Keratinocyte (primary cell): ENCODE data around the gene FTH1. TPM values are rescaled to one million over a fixed set of nuclear protein-coding genes. Genes with fewer than 3 reads are reported as not detected.

ENCODE experiments used
- DNase-seq: peaks from one replicate; pipeline ENCODE4 v3.0.0-alpha.2; 2011; ENCODE audit warnings: low read depth, missing footprints, low spot score
- FAIRE-seq: peaks from 2 replicates; lab custom pipeline; 2011; peaks lifted over from hg19 to GRCh38; lab: Jason Lieb, UNC
- H2AFZ ChIP-seq: 2 replicates; pipeline ENCODE4 v1.6.0; 2012; ENCODE audit warnings: low read length, control low read depth, inconsistent platforms; ENCODE audit not compliant: control insufficient read depth
- H3K27ac ChIP-seq: 2 replicates; pipeline ENCODE4 v1.5.1; 2011; ENCODE audit warnings: low read length; ENCODE audit not compliant: control insufficient read depth, insufficient read depth
- H3K27me3 ChIP-seq: 3 replicates; pipeline ENCODE4 v1.6.0; 2011; ENCODE audit warnings: low read length; ENCODE audit not compliant: control insufficient read depth, insufficient read depth; ENCODE audit errors: extremely low read depth
- H3K36me3 ChIP-seq, 2 experiments: 2 replicates in 1 of 2; 3 replicates in 1 of 2; pipeline ENCODE4 v1.5.1; 2011; ENCODE audit warnings: low read length in 2 of 2, mild to moderate bottlenecking in 1 of 2; ENCODE audit not compliant: control insufficient read depth in 2 of 2, insufficient read depth in 2 of 2; ENCODE audit errors: extremely low read depth in 1 of 2
- H3K4me1 ChIP-seq: 3 replicates; pipeline ENCODE4 v1.5.1; 2011; ENCODE audit warnings: low read length; ENCODE audit not compliant: control insufficient read depth, insufficient read depth; ENCODE audit errors: extremely low read depth
- H3K4me2 ChIP-seq: 3 replicates; pipeline ENCODE4 v1.6.0; 2011; ENCODE audit warnings: low read depth, low read length; ENCODE audit not compliant: control insufficient read depth, insufficient read depth; ENCODE audit errors: extremely low read depth
- H3K4me3 ChIP-seq, 3 experiments: fragments of 200-600 bp in 1 of 3; sonication (generic) in 1 of 3; 2 replicates in 2 of 3; 3 replicates in 1 of 3; pipeline ENCODE4 v1.5.1; 2011 to 2016; ENCODE audit warnings: low read length in 3 of 3, mild to moderate bottlenecking in 3 of 3, control low read depth in 2 of 3, inconsistent platforms in 1 of 3, low read depth in 1 of 3, mixed read lengths in 1 of 3, mixed run types in 1 of 3, moderate library complexity in 1 of 3; ENCODE audit not compliant: control insufficient read depth in 2 of 3, insufficient read depth in 2 of 3; ENCODE audit errors: extremely low read depth in 1 of 3
- H3K79me2 ChIP-seq: 2 replicates; pipeline ENCODE4 v1.6.0; 2012; ENCODE audit warnings: low read length; ENCODE audit not compliant: control insufficient read depth, insufficient read depth
- H3K9ac ChIP-seq: 3 replicates; pipeline ENCODE4 v1.6.0; 2011; ENCODE audit warnings: low read length; ENCODE audit not compliant: control insufficient read depth, insufficient read depth; ENCODE audit errors: extremely low read depth
- H3K9me1 ChIP-seq: 3 replicates; pipeline ENCODE4 v1.6.0; 2011; ENCODE audit warnings: low read length; ENCODE audit not compliant: control insufficient read depth, insufficient read depth; ENCODE audit errors: extremely low read depth
- H3K9me3 ChIP-seq: 2 replicates; pipeline ENCODE4 v1.5.1; 2012; ENCODE audit warnings: low read depth, low read length; ENCODE audit not compliant: control insufficient read depth
- H4K20me1 ChIP-seq: 3 replicates; pipeline ENCODE4 v1.6.0; 2011; ENCODE audit warnings: low read length; ENCODE audit not compliant: control insufficient read depth, insufficient read depth; ENCODE audit errors: extremely low read depth
- EZH2 ChIP-seq: IDR thresholded peaks from one replicate; pipeline ENCODE4 v1.6.1; 2012; ENCODE audit warnings: inconsistent platforms, mild to moderate bottlenecking, low read length, moderate library complexity
- dilution Hi-C: fragments of 300-500 bp; cut with MboI; formaldehyde crosslinking; loops from one replicate; pipeline ENCODE4 v1.7.0; 2020; ENCODE audit warnings: low sequenced_read_pairs; ENCODE audit not compliant: extremely low pct_ligation_motif_present
- polyA plus RNA-seq, 5 experiments: library from polyadenylated mRNA; depleted of rRNA in 3 of 5; stranded (reverse) in 3 of 5; stranded (forward) in 1 of 5; unstranded in 1 of 5; fragments of >200 nt; gene quantifications; 1 replicate in 1 of 5; 2 replicates in 3 of 5; 3 replicates in 1 of 5; pipeline versions ENCODE4 v1.2.1 to v1.2.3, GENCODE V29; 2011 to 2012; ENCODE audit warnings: missing spikeins in 2 of 5, low read depth in 1 of 5, low replicate concordance in 1 of 5
- TF ChIP-seq, protein P1 (sequence below), 3 experiments: IDR thresholded peaks in 1 of 3; conservative IDR thresholded peaks in 1 of 3; optimal IDR thresholded peaks in 1 of 3; 2 replicates in 2 of 3; 3 replicates in 1 of 3; pipeline versions ENCODE3 to v1.5.1; 2011; ENCODE audit warnings: low read length in 3 of 3, mild to moderate bottlenecking in 3 of 3, moderate library complexity in 2 of 3, control low read depth in 1 of 3, inconsistent platforms in 1 of 3; ENCODE audit not compliant: insufficient read depth in 2 of 3; ENCODE audit errors: extremely low read depth in 1 of 3

Gene FTH1
- polyA plus RNA-seq, 1 donor (not counting 4 experiments of a cell fraction or from before 2014, with no cell fraction given) = 1,058 TPM

DNA sequence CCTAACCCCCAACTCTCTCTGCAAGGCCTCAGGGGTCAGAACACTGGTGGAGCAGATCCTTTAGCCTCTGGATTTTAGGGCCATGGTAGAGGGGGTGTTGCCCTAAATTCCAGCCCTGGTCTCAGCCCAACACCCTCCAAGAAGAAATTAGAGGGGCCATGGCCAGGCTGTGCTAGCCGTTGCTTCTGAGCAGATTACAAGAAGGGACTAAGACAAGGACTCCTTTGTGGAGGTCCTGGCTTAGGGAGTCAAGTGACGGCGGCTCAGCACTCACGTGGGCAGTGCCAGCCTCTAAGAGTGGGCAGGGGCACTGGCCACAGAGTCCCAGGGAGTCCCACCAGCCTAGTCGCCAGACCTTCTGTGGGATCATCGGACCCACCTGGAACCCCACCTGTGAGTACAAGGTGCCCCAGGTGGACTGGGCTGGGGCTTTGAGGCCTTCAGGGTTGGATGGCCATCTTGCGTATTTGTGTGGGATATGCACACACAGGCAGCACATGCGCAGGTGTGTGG, 17.3 kb downstream of the FTH1 start, which contains the start of gene BEST1:
TSS of gene BEST1 (plus strand) at position 317 of the 513 bp plus-strand sequence. CDS start 1,456 bp downstream, outside the sequence.
- no peak for TF ChIP-seq EZH2
- TF ChIP-seq, protein P1, sequence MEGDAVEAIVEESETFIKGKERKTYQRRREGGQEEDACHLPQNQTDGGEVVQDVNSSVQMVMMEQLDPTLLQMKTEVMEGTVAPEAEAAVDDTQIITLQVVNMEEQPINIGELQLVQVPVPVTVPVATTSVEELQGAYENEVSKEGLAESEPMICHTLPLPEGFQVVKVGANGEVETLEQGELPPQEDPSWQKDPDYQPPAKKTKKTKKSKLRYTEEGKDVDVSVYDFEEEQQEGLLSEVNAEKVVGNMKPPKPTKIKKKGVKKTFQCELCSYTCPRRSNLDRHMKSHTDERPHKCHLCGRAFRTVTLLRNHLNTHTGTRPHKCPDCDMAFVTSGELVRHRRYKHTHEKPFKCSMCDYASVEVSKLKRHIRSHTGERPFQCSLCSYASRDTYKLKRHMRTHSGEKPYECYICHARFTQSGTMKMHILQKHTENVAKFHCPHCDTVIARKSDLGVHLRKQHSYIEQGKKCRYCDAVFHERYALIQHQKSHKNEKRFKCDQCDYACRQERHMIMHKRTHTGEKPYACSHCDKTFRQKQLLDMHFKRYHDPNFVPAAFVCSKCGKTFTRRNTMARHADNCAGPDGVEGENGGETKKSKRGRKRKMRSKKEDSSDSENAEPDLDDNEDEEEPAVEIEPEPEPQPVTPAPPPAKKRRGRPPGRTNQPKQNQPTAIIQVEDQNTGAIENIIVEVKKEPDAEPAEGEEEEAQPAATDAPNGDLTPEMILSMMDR (optimal IDR thresholded peaks at IDR 0.05 in 1 of 3, IDR thresholded peaks at IDR 0.05 in 1 of 3, conservative IDR thresholded peaks at IDR 0.05 in 1 of 3; ENCODE audit: extremely low read depth in 1 of 3, insufficient read depth in 2 of 3, low read length in 3 of 3) = no peak
- Histone ChIP-seq H3K27ac (no peak within 1 kb of the TSS), H3K4me1 (no peaks in the 10 kb centered on the region), H3K9me1 (no peaks in the 10 kb centered on the region), H3K4me3 (no peak within 1 kb of the TSS), H2AFZ (no peak within 1 kb of the TSS), H3K9ac (no peak within 1 kb of the TSS), H3K27me3 (peaks cover 6% of the 10 kb centered on the region), H3K79me2 (no peaks in the 10 kb centered on the region), H3K36me3 (no peaks in the 10 kb centered on the region), H3K9me3 (no peaks in the 10 kb centered on the region), H4K20me1 (no peaks in the 10 kb centered on the region), H3K4me2 (no peak within 1 kb of the TSS)
- DNase-seq (no peak), FAIRE-seq (no peak)
- dilution Hi-C loops = no loop called here

DNA sequence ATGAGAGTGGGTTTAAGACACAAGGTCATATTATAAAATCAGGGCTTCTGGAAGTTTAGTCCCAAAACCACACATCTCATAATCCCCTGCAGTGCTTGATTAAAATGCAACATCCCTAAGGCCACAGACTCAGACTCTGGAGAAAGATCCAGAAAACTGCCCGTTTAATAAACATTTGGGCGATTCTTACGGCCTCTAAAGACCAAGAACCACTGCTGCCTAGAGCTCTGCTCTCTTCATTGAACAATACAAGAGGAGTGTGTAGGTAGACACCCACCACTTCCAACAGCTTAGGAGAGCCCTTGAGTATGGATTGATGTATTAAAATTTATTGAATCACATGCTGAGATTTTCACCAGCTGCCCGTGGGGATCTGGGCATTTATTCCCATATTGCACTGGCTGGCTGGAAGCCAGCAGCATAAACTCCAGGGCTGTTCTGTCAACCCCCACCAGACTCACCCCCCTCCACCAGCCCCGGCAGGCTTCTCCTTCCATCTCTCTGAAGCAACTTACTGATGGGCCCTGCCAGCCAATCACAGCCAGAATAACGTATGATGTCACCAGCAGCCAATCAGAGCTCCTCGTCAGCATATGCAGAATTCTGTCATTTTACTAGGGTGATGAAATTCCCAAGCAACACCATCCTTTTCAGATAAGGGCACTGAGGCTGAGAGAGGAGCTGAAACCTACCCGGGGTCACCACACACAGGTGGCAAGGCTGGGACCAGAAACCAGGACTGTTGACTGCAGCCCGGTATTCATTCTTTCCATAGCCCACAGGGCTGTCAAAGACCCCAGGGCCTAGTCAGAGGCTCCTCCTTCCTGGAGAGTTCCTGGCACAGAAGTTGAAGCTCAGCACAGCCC, 18.0 kb downstream of the FTH1 start:
- dilution Hi-C loops = no loop called here

More for the DNA sequence above, 18.0 kb downstream of the FTH1 start:
- no peak overlapping the region for H3K9ac ChIP-seq
- no peak for TF ChIP-seq EZH2
- TF ChIP-seq, protein P1 (optimal IDR thresholded peaks at IDR 0.05 in 1 of 3, IDR thresholded peaks at IDR 0.05 in 1 of 3, conservative IDR thresholded peaks at IDR 0.05 in 1 of 3; ENCODE audit: extremely low read depth in 1 of 3, insufficient read depth in 2 of 3, low read length in 3 of 3) = no peak
- no peaks in the 10 kb centered on the region for H3K36me3 ChIP-seq
- no peak overlapping the region for H3K27ac ChIP-seq
- H3K4me2 ChIP-seq = no peak overlapping the region
- no peaks in the 10 kb centered on the region for H3K9me1 ChIP-seq
- H2AFZ ChIP-seq = no peak overlapping the region
- H3K4me3 ChIP-seq = no peak overlapping the region
- no peaks in the 10 kb centered on the region for H3K79me2 ChIP-seq
- FAIRE-seq = no peak
- H3K9me3 ChIP-seq = no peaks in the 10 kb centered on the region
- no peaks in the 10 kb centered on the region for H4K20me1 ChIP-seq
- DNase-seq = no peak
- H3K4me1 ChIP-seq = no peaks in the 10 kb centered on the region
- H3K27me3 ChIP-seq = peaks cover under 1% of the 10 kb centered on the region
